ENCODE measurements around the gene SIRT6. TPM values are rescaled to one million over a fixed set of nuclear protein-coding genes. Genes with fewer than 3 reads are reported as not detected.

SIRT6 gene
- total and polyA plus RNA-seq, 2 of the 4 experiments (the other 2 are of a cell fraction), result 3.9 to 25.3 TPM

GRCh38 chr19:4184718-4185352 lies 2.5 kb upstream of the SIRT6 start:
- H3K27me3 ChIP-seq (ENCODE audit: control insufficient read depth, insufficient read depth, low read length), result no peaks in the 10 kb centered on the region; the same call in 1 of the 2 replicates
- H3K9me1 ChIP-seq (ENCODE audit: insufficient read depth, low read length), result peaks cover 4% of the 10 kb centered on the region; the same call in 1 of the 2 replicates
- ChIA-PET CTCF (no interaction called here), POLR2A (ENCODE audit: unreplicated experiment) (no interaction called here)
- in situ Hi-C loops (cut with MboI; ENCODE audit: low sequenced_read_pairs) (no loop called here), intact Hi-C loops (cut with micrococcal nuclease) (loop anchor here (5.0 kb wide), 1 partner anchor 118 kb away; the partner anchor contains the start of gene ZBTB7A), dilution Hi-C loops (cut with HindIII; ENCODE audit: low sequenced_read_pairs, unreplicated experiment) (no loop called here)
- no peak for DNase-seq
- no peak overlapping the region for H3K18ac ChIP-seq (ENCODE audit: low read depth, low read length)
- no peak overlapping the region for H2AK9ac ChIP-seq (replicated peaks; ENCODE audit: low read depth, low read length, poor library complexity)
- no peak overlapping the region for H3K4me2 ChIP-seq (ENCODE audit: low read depth, low read length)
- peaks cover 11 to 26% of the 10 kb centered on the region in 2 experiments for H3K79me1 ChIP-seq (ENCODE audit: low read depth in 1 of 2, low read length in 2 of 2)
- H3K56ac ChIP-seq (ENCODE audit: extremely low read depth, insufficient read depth, low read length), result no peak overlapping the region
- peak overlapping the region; percentile 27 for H2BK5ac ChIP-seq (ENCODE audit: low read depth, low read length, poor library complexity, severe bottlenecking)
- H3K4me3 ChIP-seq (ENCODE audit: insufficient read depth, low read depth, low read length), result no peak overlapping the region
- no peak overlapping the region for H3K14ac ChIP-seq (replicated peaks; ENCODE audit: low read depth, low read length)
- ATAC-seq (ENCODE audit: low read depth), result no peak
- no TSS peak for BruUV-seq (replicated peaks)
- no peak overlapping the region for H4K5ac ChIP-seq (ENCODE audit: low read depth, low read length)
- 0 out of 2 replicates have a peak, but pooled peaks cover 1% of the 10 kb centered on the region for H3K4me1 ChIP-seq (ENCODE audit: control insufficient read depth, insufficient read depth, low read length)
- H2BK20ac ChIP-seq (ENCODE audit: low read depth, low read length), result no peak overlapping the region
- no peaks in the 10 kb centered on the region for H3K9me3 ChIP-seq (ENCODE audit: control insufficient read depth, insufficient read depth, low read length)
- H4K20me1 ChIP-seq (ENCODE audit: insufficient read depth, low read length), result no peaks in the 10 kb centered on the region
- no peak overlapping the region for H2BK120ac ChIP-seq (ENCODE audit: low read depth, low read length)
- peak overlapping the region; percentile 50; the same call in 1 of the 2 replicates for H2AK5ac ChIP-seq (ENCODE audit: low read depth, low read length)
- no peak overlapping the region for H2BK15ac ChIP-seq (ENCODE audit: low read depth, low read length)
- H3K23ac ChIP-seq (ENCODE audit: low read depth, low read length), result no peak overlapping the region
- no peak overlapping the region for H3K4ac ChIP-seq (ENCODE audit: low read depth, low read length)
- no peak overlapping the region for H3K9ac ChIP-seq (ENCODE audit: low read depth, low read length)
- 76 to 100% methylated on average over 1 to 2 of the region's 2 CpGs for WGBS, 2 experiments (ENCODE audit: extremely low coverage in 2 of 2, insufficient read length in 1 of 2)
- no peak overlapping the region for H3K27ac ChIP-seq (ENCODE audit: insufficient read depth, low read length)
- H2AFZ ChIP-seq (replicated peaks; ENCODE audit: low read length, poor library complexity), result no peak overlapping the region
- no peak overlapping the region for H4K91ac ChIP-seq (ENCODE audit: insufficient read depth, low read depth, low read length)
- H4K8ac ChIP-seq (ENCODE audit: low read depth in 2 of 2, low read length in 2 of 2), result no peak overlapping the region
- peaks cover 5% of the 10 kb centered on the region for H3K36me3 ChIP-seq (ENCODE audit: control insufficient read depth, insufficient read depth, low read length)
- TF ChIP-seq CHD1 (IDR thresholded peaks at IDR 0.05; ENCODE audit: low read depth, low read length), result no peak
- no peak for TF ChIP-seq BHLHE40 (IDR thresholded peaks at IDR 0.05; ENCODE audit: low read depth, low read length)
- TF ChIP-seq SMC3 (IDR thresholded peaks at IDR 0.05; ENCODE audit: low read depth, low read length), result no peak
- TF ChIP-seq RCOR1 (IDR thresholded peaks at IDR 0.05; ENCODE audit: insufficient replicate concordance, low read length), result no peak
- no peak for TF ChIP-seq RAD21 (IDR thresholded peaks at IDR 0.05; ENCODE audit: low read length)
- TF ChIP-seq NFE2L2 (IDR thresholded peaks at IDR 0.05; ENCODE audit: low read depth, low read length), result no peak
- TF ChIP-seq MAFK (IDR thresholded peaks at IDR 0.05; ENCODE audit: low read depth, low read length), result no peak
- no peak for TF ChIP-seq POLR2A (IDR thresholded peaks at IDR 0.05; ENCODE audit: low read depth, low read length)
- TF ChIP-seq, protein P1, sequence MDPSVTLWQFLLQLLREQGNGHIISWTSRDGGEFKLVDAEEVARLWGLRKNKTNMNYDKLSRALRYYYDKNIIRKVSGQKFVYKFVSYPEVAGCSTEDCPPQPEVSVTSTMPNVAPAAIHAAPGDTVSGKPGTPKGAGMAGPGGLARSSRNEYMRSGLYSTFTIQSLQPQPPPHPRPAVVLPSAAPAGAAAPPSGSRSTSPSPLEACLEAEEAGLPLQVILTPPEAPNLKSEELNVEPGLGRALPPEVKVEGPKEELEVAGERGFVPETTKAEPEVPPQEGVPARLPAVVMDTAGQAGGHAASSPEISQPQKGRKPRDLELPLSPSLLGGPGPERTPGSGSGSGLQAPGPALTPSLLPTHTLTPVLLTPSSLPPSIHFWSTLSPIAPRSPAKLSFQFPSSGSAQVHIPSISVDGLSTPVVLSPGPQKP (IDR thresholded peaks at IDR 0.05; ENCODE audit: borderline replicate concordance, low read depth, low read length), result no peak
- TF ChIP-seq MXI1 (IDR thresholded peaks at IDR 0.05; ENCODE audit: borderline replicate concordance, low read depth, low read length), result no peak
- no peak for TF ChIP-seq FOS (IDR thresholded peaks at IDR 0.05; ENCODE audit: low read depth, low read length)
- no peak for TF ChIP-seq RFX5 (IDR thresholded peaks at IDR 0.05; ENCODE audit: low read depth, low read length)
- TF ChIP-seq CEBPB (IDR thresholded peaks at IDR 0.05; ENCODE audit: low read depth, low read length), result no peak
- no peak for TF ChIP-seq MAZ (IDR thresholded peaks at IDR 0.05; ENCODE audit: borderline replicate concordance, low read depth, low read length)
